Lower leg skin (tissue), 4 donors: ENCODE measurements around the gene GALNT2. TPM values are rescaled to one million over a fixed set of nuclear protein-coding genes. Genes with fewer than 3 reads are reported as not detected.

Experiments used
- DNase-seq, 2 donors: peaks; one replicate each; pipeline ENCODE4 v3.0.0-alpha.2; 2019; ENCODE audit warnings: low spot score in 2 of 2
- H3K4me3 ChIP-seq: fragments of 200-600 bp; sonication (generic); 2 replicates; pipeline ENCODE4 v1.5.1; 2017; ENCODE audit warnings: mild to moderate bottlenecking, low read depth; ENCODE audit not compliant: poor library complexity, severe bottlenecking
- CTCF ChIP-seq, 3 donors: fragments of 450-650 bp; IDR thresholded peaks; one replicate each; pipeline ENCODE4 v1.5.1; 2016; ENCODE audit warnings: antibody characterized with exemption in 3 of 3, mild to moderate bottlenecking in 3 of 3, moderate library complexity in 2 of 3
- POLR2A ChIP-seq, 2 donors: fragments of 450-650 bp; IDR thresholded peaks; one replicate each; pipeline ENCODE4 v1.6.1; 2016 to 2017; ENCODE audit warnings: antibody characterized with exemption in 2 of 2, mild to moderate bottlenecking in 1 of 2, moderate library complexity in 1 of 2
- WGBS, 2 donors: methylation state at CpG; one replicate each; pipeline ENCODE4 v1.1.5; 2018; 5-methylcytosine and 5-hydroxymethylcytosine counted together
- intact Hi-C: fragments of 100-400 bp; cut with DNase I; formaldehyde crosslinking; loops from one replicate; pipeline ENCODE4 v1.15.0; 2023; ENCODE audit warnings: low total_unique reads
- total RNA-seq, 4 donors: library from RNA; depleted of rRNA; stranded (reverse); fragments of >200 nt; gene quantifications; one replicate each; pipeline ENCODE4 v1.1.0, GENCODE V29; 2016

The GALNT2 gene
- total RNA-seq, 4 donors from 2014 or later = 11.0 to 31.0 (median 20.2) TPM

- H3K4me3 ChIP-seq = no peak overlapping the region
- TF ChIP-seq POLR2A (IDR thresholded peaks at IDR 0.05) = no peak
- TF ChIP-seq CTCF (IDR thresholded peaks at IDR 0.05) = no peak
- DNase-seq = no peak
- 79 to 93% methylated on average over 6 of the region's 6 CpGs for WGBS, 2 donors
- intact Hi-C loops = loop anchor here (10.0 kb wide), 1 partner anchor 650 kb away; no protein-coding TSS in a partner anchor
Measured at GRCh38 chr1:230315099-230315498, 248.1 kb downstream of the GALNT2 start.

- 87 to 89% methylated on average over 23 of the region's 23 CpGs for WGBS, 2 donors
- intact Hi-C loops = loop anchor here (10.0 kb wide), 1 partner anchor 652 kb away; no protein-coding TSS in a partner anchor
- no peak for DNase-seq
- no peak for TF ChIP-seq CTCF (IDR thresholded peaks at IDR 0.05)
- no peak for TF ChIP-seq POLR2A (IDR thresholded peaks at IDR 0.05)
- no peak overlapping the region for H3K4me3 ChIP-seq
Measured at GRCh38 chr1:230316864-230317745, 250.1 kb downstream of the GALNT2 start.

GRCh38 chr1:230317823-230318819 is 251.1 kb downstream of the GALNT2 start:
- 55 to 60% methylated on average over 23 of the region's 23 CpGs for WGBS, 2 donors
- no peak overlapping the region for H3K4me3 ChIP-seq
- intact Hi-C loops = loop anchor here (10.0 kb wide), 1 partner anchor 653 kb away; no protein-coding TSS in a partner anchor
- TF ChIP-seq POLR2A (IDR thresholded peaks at IDR 0.05) (no peak), CTCF (IDR thresholded peaks at IDR 0.05) (no peak)
- no peak for DNase-seq

GRCh38 chr1:230319014-230319747 is 252.1 kb downstream of the GALNT2 start:
- H3K4me3 ChIP-seq = no peak overlapping the region
- WGBS, 2 donors = 91 to 92% methylated on average over 17 of the region's 17 CpGs
- no peak for DNase-seq
- TF ChIP-seq POLR2A (IDR thresholded peaks at IDR 0.05) = no peak
- TF ChIP-seq CTCF (IDR thresholded peaks at IDR 0.05) = no peak
- intact Hi-C loops = loop anchor here (10.0 kb wide), 1 partner anchor 654 kb away; no protein-coding TSS in a partner anchor

- 72% methylated on average over 4 of the region's 4 CpGs for WGBS, 2 donors
- H3K4me3 ChIP-seq = no peak overlapping the region
- no peak for DNase-seq
- intact Hi-C loops = no loop called here
- TF ChIP-seq CTCF (IDR thresholded peaks at IDR 0.05) = no peak
- no peak for TF ChIP-seq POLR2A (IDR thresholded peaks at IDR 0.05)
Measured at GRCh38 chr1:230320804-230321203, 253.8 kb downstream of the GALNT2 start.
